IPS DF 6.9 (cell line): ENCODE data around the gene EIF2S1.

Experiments
- DNase-seq: peaks from one replicate; pipeline ENCODE4 v3.0.0-alpha.2; 2013; ENCODE audit warnings: low read depth, low spot score
- H3K27ac ChIP-seq: one replicate; pipeline ENCODE4 v1.5.1; 2013; ENCODE audit warnings: low read length, control low read depth
- H3K27me3 ChIP-seq: 2 replicates; pipeline ENCODE4 v1.6.1; 2013; ENCODE audit warnings: mild to moderate bottlenecking, low read length; ENCODE audit not compliant: control insufficient read depth, insufficient read depth
- H3K36me3 ChIP-seq: 2 replicates; pipeline ENCODE4 v1.6.1; 2013; ENCODE audit warnings: low read length; ENCODE audit not compliant: control insufficient read depth, insufficient read depth
- H3K4me1 ChIP-seq: 2 replicates; pipeline ENCODE4 v1.6.1; 2013; ENCODE audit warnings: low read length; ENCODE audit not compliant: control insufficient read depth, insufficient read depth
- H3K4me3 ChIP-seq: 2 replicates; pipeline ENCODE4 v1.5.1; 2013; ENCODE audit warnings: mild to moderate bottlenecking, low read length
- H3K9me3 ChIP-seq: 2 replicates; pipeline ENCODE4 v1.6.1; 2013; ENCODE audit warnings: low read length, inconsistent platforms; ENCODE audit not compliant: control insufficient read depth, insufficient read depth
- WGBS: extraction: QIAGEN DNeasy Blood & Tissue Kit; methylation state at CpG from one replicate; pipeline ENCODE4 v1.1.7; 2013; ENCODE audit warnings: mixed read lengths, missing lambda C conversion rate; ENCODE audit not compliant: insufficient read length, insufficient coverage; 5-methylcytosine and 5-hydroxymethylcytosine counted together

Gene EIF2S1

GRCh38 chr14:67435603-67436002, 75.5 kb downstream of the EIF2S1 start:
- Histone ChIP-seq H3K4me1 (0 out of 2 replicates have a peak, but pooled peaks cover 1% of the 10 kb centered on the region), H3K27ac (no peak overlapping the region), H3K36me3 (no peaks in the 10 kb centered on the region), H3K9me3 (no peaks in the 10 kb centered on the region), H3K27me3 (no peaks in the 10 kb centered on the region), H3K4me3 (no peak overlapping the region)
- DNase-seq, result no peak
- no CpG with 5 or more reads among the region's 5 CpGs for WGBS
